Omental fat pad (tissue), 4 donors: ENCODE measurements around the gene DMRT1. TPM values are rescaled to one million over a fixed set of nuclear protein-coding genes. Genes with fewer than 3 reads are reported as not detected.

ENCODE experiments used
- ATAC-seq: fragments of 150-250 bp; one replicate; pipeline ENCODE4 v1.9.1; 2016; ENCODE audit warnings: mild to moderate bottlenecking, moderate library complexity; ENCODE audit not compliant: low FRiP score
- DNase-seq: peaks from one replicate; pipeline ENCODE4 v3.0.0-alpha.2; 2019; ENCODE audit warnings: low spot score
- total RNA-seq, 4 donors: library from RNA; depleted of rRNA; stranded (reverse); fragments of >200 nt; gene quantifications; one replicate each; pipeline ENCODE4 v1.1.0, GENCODE V29; 2016
- TF ChIP-seq, protein P1 (sequence below), 3 donors: fragments of 450-650 bp; IDR thresholded peaks; one replicate each; pipeline ENCODE4 v1.5.1; 2016 to 2017; ENCODE audit warnings: antibody characterized with exemption in 3 of 3, mild to moderate bottlenecking in 3 of 3, moderate library complexity in 2 of 3

The DMRT1 gene
- total RNA-seq, 4 donors from 2014 or later, result not detected

GRCh38 chr9:933356-933755 is 91.9 kb downstream of the DMRT1 start:
- DNase-seq (no peak), ATAC-seq (no peak)
- TF ChIP-seq, protein P1, sequence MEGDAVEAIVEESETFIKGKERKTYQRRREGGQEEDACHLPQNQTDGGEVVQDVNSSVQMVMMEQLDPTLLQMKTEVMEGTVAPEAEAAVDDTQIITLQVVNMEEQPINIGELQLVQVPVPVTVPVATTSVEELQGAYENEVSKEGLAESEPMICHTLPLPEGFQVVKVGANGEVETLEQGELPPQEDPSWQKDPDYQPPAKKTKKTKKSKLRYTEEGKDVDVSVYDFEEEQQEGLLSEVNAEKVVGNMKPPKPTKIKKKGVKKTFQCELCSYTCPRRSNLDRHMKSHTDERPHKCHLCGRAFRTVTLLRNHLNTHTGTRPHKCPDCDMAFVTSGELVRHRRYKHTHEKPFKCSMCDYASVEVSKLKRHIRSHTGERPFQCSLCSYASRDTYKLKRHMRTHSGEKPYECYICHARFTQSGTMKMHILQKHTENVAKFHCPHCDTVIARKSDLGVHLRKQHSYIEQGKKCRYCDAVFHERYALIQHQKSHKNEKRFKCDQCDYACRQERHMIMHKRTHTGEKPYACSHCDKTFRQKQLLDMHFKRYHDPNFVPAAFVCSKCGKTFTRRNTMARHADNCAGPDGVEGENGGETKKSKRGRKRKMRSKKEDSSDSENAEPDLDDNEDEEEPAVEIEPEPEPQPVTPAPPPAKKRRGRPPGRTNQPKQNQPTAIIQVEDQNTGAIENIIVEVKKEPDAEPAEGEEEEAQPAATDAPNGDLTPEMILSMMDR (IDR thresholded peaks at IDR 0.05), result no peak

DNA sequence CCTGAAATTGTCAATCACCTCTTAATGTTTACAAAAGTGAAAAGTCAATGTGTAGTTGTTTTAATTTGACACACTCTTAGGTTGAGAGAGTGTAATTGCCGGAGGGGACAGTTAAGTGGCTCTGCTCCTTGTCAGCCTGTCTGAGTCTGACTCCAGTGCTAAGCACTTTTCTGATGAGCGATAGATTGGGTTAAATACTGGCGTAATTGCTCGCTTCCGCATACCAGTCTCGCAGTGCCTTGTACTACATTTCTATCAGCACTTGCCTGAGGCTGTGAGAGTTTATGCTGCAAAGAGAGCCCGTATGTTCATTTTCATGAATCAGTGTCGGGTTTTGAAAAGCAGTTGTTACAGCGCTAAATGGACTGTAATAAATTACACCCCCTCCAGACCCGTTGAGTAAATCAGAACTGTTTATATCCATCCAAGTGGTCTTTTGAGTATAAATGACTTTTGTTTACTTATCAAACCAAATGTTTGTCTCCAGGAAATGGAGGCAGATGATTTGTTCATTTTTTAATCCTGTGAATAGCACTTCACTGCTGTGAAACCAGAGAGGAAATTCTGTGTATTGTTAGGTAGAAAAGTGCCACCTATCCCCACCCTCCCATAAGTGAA is 94.0 kb downstream of the DMRT1 start:
- DNase-seq, result no peak
- peak; percentile 83 for ATAC-seq
- TF ChIP-seq, protein P1 (IDR thresholded peaks at IDR 0.05), result no peak

GRCh38 chr9:942805-943580 is 101.5 kb downstream of the DMRT1 start:
- DNase-seq (no peak), ATAC-seq (no peak)
- TF ChIP-seq, protein P1 (IDR thresholded peaks at IDR 0.05), result no peak

DNA sequence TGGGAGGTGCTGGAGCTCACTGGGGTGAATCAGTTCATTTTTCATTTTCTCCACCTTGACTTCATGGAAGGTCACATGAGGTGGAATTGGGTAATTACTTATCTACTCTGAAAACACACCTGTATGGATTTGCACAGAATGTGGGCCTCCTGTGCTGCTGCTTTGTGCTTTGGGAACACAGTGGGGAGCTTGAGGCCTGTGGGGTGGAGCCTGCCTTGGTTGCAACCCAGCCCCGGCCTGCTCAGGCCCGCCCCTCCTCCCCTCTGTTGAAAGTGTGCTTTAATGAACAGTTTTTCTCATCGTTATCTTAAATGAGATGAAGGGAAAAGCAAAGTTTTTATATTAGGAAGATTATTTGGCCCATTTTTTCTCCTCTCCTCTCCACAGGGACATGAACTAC is 106.5 kb downstream of the DMRT1 start:
- ATAC-seq (no peak), DNase-seq (no peak)
- TF ChIP-seq, protein P1 (IDR thresholded peaks at IDR 0.05), result no peak

DNA sequence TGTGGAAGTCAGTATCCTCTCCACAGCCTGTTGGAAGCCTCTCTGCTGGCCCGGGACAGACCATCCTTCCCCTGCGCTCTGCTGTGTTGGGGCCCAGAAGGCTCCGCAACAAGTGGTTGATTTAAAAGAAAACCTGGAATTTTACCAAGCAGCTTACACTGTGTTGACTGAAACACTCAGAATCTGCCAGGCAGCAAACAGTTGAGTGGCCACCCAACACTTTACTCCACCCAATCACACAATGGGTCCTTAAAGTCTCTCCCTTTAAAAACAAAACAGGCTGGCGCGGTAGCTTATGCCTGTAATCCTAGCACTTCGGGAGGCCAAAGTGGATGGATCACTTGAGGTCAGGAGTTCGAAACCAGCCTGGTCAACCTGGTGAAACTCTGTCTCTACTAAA is 107.0 kb downstream of the DMRT1 start:
- TF ChIP-seq, protein P1 (IDR thresholded peaks at IDR 0.05), result no peak
- no peak for ATAC-seq

GRCh38 chr9:950139-950538 is 108.6 kb downstream of the DMRT1 start:
- DNase-seq, result no peak
- TF ChIP-seq, protein P1 (IDR thresholded peaks at IDR 0.05), result no peak
- no peak for ATAC-seq

More for the DNA sequence above, 107.0 kb downstream of the DMRT1 start:
- no peak for DNase-seq

GRCh38 chr9:952546-952945 is 111.0 kb downstream of the DMRT1 start:
- ATAC-seq (no peak), DNase-seq (no peak)
- TF ChIP-seq, protein P1 (IDR thresholded peaks at IDR 0.05), result no peak
